ENCODE data around the gene KLHL3.

DNA sequence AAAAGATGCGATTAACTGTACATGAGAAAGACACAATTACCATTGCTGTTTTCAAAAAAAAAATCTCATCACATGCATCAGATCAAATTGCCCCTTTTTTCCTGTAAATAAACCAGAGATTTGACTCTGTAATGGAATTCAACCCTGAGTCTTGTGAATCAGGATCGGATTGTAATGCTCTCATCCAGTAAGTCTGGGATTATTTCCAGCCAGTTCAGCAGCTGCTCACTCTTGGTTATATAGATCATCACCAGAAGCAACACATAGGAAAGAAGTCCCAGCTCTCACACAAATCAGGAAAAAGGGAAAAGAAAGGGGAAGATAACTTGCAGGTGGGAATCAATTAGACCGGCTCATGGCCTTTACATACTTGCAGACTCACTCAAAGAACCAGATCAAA is 138.9 kb downstream of the KLHL3 start:
- TF ChIP-seq, protein P1, sequence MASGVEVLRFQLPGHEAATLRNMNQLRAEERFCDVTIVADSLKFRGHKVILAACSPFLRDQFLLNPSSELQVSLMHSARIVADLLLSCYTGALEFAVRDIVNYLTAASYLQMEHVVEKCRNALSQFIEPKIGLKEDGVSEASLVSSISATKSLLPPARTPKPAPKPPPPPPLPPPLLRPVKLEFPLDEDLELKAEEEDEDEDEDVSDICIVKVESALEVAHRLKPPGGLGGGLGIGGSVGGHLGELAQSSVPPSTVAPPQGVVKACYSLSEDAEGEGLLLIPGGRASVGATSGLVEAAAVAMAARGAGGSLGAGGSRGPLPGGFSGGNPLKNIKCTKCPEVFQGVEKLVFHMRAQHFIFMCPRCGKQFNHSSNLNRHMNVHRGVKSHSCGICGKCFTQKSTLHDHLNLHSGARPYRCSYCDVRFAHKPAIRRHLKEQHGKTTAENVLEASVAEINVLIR (CRISPR knock-in tag; IDR thresholded peaks at IDR 0.05): no peak
- TF ChIP-seq, protein P2, sequence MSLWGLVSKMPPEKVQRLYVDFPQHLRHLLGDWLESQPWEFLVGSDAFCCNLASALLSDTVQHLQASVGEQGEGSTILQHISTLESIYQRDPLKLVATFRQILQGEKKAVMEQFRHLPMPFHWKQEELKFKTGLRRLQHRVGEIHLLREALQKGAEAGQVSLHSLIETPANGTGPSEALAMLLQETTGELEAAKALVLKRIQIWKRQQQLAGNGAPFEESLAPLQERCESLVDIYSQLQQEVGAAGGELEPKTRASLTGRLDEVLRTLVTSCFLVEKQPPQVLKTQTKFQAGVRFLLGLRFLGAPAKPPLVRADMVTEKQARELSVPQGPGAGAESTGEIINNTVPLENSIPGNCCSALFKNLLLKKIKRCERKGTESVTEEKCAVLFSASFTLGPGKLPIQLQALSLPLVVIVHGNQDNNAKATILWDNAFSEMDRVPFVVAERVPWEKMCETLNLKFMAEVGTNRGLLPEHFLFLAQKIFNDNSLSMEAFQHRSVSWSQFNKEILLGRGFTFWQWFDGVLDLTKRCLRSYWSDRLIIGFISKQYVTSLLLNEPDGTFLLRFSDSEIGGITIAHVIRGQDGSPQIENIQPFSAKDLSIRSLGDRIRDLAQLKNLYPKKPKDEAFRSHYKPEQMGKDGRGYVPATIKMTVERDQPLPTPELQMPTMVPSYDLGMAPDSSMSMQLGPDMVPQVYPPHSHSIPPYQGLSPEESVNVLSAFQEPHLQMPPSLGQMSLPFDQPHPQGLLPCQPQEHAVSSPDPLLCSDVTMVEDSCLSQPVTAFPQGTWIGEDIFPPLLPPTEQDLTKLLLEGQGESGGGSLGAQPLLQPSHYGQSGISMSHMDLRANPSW (CRISPR knock-in tag; IDR thresholded peaks at IDR 0.05): no peak
- TF ChIP-seq HMG20A (CRISPR knock-in tag; conservative IDR thresholded peaks at IDR 0.05): no peak
- TF ChIP-seq, protein P3, sequence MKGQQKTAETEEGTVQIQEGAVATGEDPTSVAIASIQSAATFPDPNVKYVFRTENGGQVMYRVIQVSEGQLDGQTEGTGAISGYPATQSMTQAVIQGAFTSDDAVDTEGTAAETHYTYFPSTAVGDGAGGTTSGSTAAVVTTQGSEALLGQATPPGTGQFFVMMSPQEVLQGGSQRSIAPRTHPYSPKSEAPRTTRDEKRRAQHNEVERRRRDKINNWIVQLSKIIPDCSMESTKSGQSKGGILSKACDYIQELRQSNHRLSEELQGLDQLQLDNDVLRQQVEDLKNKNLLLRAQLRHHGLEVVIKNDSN (CRISPR knock-in tag; IDR thresholded peaks at IDR 0.05): no peak
